K562 (cell line): ENCODE data around the gene ARFGAP1. TPM values are rescaled to one million over a fixed set of nuclear protein-coding genes. Genes with fewer than 3 reads are reported as not detected.

Source experiments
- FOXA3 ChIP-seq, 2 experiments: fragments of 450-650 bp in 1 of 2; sonication (generic) in 1 of 2; formaldehyde crosslinking; IDR thresholded peaks in 1 of 2; conservative IDR thresholded peaks in 1 of 2; 2 replicates each; pipeline versions ENCODE4 v1.4.0 to v1.8.0; 2020 to 2022; ENCODE audit warnings: mild to moderate bottlenecking in 2 of 2, missing genetic modification reagents in 1 of 2
- MXI1 ChIP-seq: IDR thresholded peaks from 2 replicates; pipeline ENCODE4 v1.6.1; 2011; ENCODE audit warnings: low read depth, mild to moderate bottlenecking, improper control_type of control experiment, low read length
- NR0B1 ChIP-seq: fragments of 450-650 bp; IDR thresholded peaks from one replicate; pipeline ENCODE4 v1.6.1; 2018; ENCODE audit warnings: mild to moderate bottlenecking, moderate library complexity; ENCODE audit not compliant: partially characterized antibody
- SMAD2 ChIP-seq: fragments of 150-350 bp; IDR thresholded peaks from 2 replicates; pipeline ENCODE4 v1.6.1; 2014; ENCODE audit warnings: low read depth, mild to moderate bottlenecking, low read length
- THRB ChIP-seq: fragments of 450-650 bp; formaldehyde crosslinking; conservative IDR thresholded peaks from 2 replicates; pipeline ENCODE4 v1.4.0; 2022; ENCODE audit warnings: mild to moderate bottlenecking, missing genetic modification characterization
- polyA plus RNA-seq, 8 experiments: library from polyadenylated mRNA; depleted of rRNA in 4 of 8; stranded (reverse) in 5 of 8; unstranded in 3 of 8; fragments of >200 nt; fragmentation: Nextera tagmentation in 2 of 8; fragmentation: Illumina TruSeq in 1 of 8; extraction: Ambion mirVana in 2 of 8; extraction: Trizol in 1 of 8; gene quantifications; 2 replicates each; pipeline versions ENCODE4 v1.2.1 to v1.2.3, GENCODE V29; 2011 to 2014; ENCODE audit warnings: inconsistent platforms in 1 of 8, missing spikeins in 1 of 8
- total RNA-seq, 7 experiments: library from RNA; depleted of rRNA in 6 of 7; stranded (reverse); fragments of >200 nt in 6 of 7; fragmentation: Illumina TruSeq in 2 of 7; extraction: Trizol in 2 of 7; gene quantifications; 2 replicates each; pipeline versions ENCODE4 v1.2.1 to v1.2.3, GENCODE V29; 2011 to 2021; ENCODE audit warnings: low replicate concordance in 1 of 7

ARFGAP1 gene
- total and polyA plus RNA-seq, 9 of the 15 experiments (the other 6 are each of a cell fraction or from before 2014, with no cell fraction given), result 0.53 to 102 (median 33.5) TPM

GRCh38 chr20:63325554-63326313, 53.1 kb downstream of the ARFGAP1 start (continued):
- TF ChIP-seq NR0B1 (no peak), MXI1 (no peak), SMAD2 (no peak), FOXA3 (CRISPR knock-in tag; conservative IDR thresholded peaks at IDR 0.05 in 1 of 2, IDR thresholded peaks at IDR 0.05 in 1 of 2) (no peak), THRB (CRISPR knock-in tag) (no peak)
